HG02610 (cell line): ENCODE measurements around the gene EXOC3L1.
A peak's percentile ranks its signal among the peaks of the same experiment; 100 is the strongest.

ENCODE experiments used
- ATAC-seq: cut with Tn5 transposase; IDR thresholded peaks from one replicate; pipeline ENCODE4 v1.9.1; 2021; ENCODE audit warnings: mild to moderate bottlenecking, moderate library complexity; ENCODE audit not compliant: unreplicated experiment

EXOC3L1 gene

DNA sequence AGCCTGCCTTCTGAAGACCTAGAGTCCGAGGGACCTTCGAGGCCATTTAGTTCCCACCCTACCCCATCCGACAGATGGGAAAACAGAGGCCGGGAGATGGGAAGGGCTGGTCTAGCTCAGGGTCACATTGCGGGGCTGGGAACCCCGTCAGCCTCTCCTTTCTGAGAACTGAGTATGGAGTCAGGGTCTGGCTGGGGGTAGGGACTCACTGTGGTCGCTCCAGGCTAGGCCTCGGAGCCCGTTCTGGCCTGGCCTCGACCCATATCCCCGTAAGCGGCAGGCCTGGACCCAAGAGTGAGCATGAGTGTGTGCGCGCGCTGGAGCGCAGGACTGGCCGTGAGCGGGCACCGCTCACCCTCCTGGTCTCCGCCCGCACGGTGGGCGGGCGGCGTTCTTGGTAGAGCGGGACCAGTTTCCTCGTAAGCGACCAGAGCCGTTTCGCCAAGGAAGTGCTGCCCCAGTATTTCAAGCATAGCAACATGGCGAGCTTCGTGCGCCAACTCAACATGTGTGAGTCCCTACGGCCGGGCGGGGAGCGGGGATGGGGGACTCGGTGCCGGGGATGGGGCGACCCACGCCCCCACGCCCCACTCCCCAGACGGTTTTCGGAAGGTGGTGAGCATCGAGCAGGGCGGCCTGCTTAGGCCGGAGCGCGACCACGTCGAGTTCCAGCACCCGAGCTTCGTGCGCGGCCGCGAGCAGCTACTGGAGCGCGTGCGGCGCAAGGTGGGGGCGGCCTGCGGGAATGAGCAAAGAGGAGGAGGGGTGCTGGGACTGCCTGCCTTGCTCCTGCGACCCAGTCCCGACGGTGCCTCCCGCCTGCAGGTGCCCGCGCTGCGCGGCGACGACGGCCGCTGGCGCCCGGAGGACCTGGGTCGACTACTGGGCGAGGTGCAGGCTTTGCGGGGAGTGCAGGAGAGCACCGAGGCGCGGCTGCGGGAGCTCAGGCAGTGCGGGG, 24.5 kb downstream of the EXOC3L1 start:
- no peak for ATAC-seq

- ATAC-seq, result no peak
Observed at GRCh38 chr16:67164599-67165061, 25.3 kb downstream of the EXOC3L1 start, which contains the start of gene HSF4. HSF4 (plus strand) TSS chr16:67164745; CDS start chr16:67164812, 67 bp downstream.

GRCh38 chr16:67163999-67164558, 25.9 kb downstream of the EXOC3L1 start:
- no peak for ATAC-seq

DNA sequence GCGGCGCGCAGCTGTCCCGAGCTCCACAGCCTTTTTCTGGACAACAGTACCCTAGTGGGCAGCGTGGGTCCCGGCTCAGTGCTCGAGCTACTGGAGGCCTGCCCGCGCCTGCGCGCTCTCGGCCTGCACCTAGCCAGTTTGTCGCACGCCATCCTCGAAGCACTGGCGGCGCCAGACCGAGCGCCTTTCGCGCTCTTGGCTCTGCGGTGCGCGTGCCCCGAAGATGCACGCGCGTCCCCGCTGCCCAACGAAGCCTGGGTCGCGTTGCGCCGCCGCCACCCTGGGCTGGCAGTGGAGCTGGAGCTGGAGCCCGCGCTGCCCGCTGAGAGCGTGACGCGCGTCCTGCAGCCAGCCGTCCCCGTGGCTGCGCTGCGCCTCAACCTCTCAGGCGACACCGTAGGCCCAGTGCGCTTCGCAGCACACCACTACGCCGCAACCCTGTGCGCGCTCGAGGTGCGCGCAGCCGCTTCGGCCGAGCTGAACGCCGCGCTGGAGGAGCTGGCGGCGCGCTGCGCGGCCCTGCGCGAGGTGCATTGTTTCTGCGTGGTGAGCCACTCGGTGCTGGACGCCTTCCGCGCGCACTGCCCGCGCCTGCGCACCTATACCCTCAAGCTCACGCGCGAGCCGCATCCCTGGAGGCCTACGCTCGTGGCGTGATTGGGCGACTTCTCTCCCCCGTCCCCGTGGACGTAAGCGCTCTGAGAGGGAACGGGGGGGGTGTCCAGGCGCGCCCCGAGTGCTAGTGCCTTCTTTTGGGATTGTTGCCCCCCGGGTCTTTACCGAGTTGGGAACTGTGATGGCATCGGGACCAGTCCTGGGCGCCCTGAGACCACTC, 26.6 kb downstream of the EXOC3L1 start:
- ATAC-seq, result no peak

DNA sequence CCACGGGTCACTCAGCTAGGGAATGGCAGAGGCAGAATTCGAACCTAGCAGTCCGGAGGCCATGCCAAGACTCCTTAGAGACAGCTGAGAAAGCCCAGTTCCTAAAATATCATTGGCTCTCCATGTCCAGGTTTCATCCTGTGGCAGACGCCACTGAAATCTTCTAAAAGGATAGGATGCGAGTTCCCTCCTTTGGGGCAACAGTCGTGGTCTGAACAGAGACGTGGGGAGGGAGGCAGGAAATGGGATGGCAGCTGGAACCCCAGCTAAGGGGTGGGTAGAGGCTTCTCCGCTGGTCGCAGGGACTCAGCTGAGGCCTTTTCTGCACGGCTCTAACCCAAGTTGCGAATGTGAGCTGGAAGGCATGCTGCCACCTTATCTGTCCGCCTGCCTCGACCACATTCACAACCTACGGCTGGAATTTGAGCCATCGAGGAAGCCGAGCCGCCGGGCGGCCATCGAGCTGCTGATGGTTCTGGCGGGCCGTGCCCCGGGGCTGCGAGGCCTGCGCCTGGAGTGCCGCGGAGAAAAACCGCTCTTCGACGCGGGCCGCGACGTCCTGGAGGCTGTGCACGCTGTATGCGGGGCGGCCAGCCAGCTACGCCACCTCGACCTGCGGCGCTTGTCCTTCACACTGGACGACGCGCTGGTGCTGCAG, 27.3 kb downstream of the EXOC3L1 start:
- ATAC-seq, result no peak

GRCh38 chr16:67161595-67162058, 28.3 kb downstream of the EXOC3L1 start:
- ATAC-seq, result no peak

- ATAC-seq, result peak; percentile 36
Observed at GRCh38 chr16:67158637-67159600, 31.0 kb downstream of the EXOC3L1 start.

GRCh38 chr16:67157892-67158635, 31.9 kb downstream of the EXOC3L1 start:
- ATAC-seq, result no peak

GRCh38 chr16:67157106-67157748, 32.7 kb downstream of the EXOC3L1 start:
- no peak for ATAC-seq

DNA sequence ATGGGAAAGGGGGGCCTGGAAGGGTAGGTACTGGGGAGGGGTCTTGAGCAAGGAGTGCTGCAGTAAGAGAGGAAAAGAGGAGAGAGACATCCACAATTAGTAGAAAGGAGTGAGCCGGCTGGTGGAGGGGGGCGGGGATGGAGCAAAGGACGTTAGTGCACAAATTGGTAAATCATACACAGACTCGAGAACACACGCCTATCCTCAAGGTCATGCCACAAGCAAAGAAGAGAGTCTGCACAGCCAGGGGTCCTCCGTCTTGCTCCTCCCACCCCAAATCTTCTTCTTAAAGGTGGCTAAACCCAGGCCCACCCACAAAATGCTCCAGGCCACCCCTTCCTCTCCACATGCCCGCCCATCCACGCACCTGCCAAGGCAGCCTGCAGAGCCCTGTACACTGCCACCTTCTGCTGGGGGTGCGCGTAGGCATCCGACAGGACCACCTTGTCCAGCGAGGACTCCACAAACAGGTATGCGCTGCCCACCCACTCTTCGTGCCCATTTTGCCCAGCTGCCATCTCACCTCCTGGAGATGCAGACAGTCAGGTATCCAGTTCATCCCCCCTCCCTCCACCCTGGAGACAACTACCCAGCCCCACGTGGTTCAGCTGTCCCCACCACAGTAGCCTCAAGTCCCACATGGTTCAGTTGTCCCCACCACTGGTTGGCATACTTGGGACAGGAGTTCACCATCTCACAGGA, 33.6 kb downstream of the EXOC3L1 start:
- no peak for ATAC-seq

GRCh38 chr16:67155295-67156142, 34.4 kb downstream of the EXOC3L1 start:
- ATAC-seq, result no peak

DNA sequence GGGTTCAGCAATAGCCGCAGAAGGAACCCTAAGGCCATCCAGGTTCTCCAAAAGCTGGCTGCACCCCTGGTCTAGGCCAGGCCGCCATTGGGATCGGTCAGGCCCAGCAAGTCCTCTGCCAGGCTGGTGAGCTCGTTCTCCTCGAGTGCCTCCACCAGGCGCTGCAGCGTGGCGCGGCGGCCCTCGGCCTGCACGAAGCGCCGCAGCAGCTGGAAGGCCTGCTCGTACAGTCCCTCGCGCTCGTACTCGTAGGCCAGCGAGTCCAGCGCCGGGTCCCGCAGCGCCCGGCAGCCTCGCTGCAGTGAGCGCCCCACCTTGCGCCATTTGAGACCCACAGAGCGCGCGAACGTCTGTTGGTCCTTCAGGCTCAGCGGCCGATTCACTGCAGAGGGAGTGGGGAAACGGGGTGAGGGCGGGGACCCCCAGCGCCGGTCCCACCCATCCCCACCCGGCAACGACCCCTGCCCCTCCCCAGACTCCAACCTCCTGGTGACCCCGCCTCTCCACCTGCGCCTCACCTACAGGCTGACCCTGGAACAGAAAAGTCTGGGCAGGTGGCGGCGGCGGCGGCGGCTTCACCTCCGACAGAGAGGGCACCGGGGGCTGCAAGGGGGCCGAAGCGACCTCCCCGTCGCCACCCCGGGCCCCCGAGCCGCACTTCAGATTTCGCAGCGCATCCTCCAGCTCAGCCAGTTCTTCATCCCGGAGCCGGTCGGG, 35.2 kb downstream of the EXOC3L1 start:
- ATAC-seq, result no peak

DNA sequence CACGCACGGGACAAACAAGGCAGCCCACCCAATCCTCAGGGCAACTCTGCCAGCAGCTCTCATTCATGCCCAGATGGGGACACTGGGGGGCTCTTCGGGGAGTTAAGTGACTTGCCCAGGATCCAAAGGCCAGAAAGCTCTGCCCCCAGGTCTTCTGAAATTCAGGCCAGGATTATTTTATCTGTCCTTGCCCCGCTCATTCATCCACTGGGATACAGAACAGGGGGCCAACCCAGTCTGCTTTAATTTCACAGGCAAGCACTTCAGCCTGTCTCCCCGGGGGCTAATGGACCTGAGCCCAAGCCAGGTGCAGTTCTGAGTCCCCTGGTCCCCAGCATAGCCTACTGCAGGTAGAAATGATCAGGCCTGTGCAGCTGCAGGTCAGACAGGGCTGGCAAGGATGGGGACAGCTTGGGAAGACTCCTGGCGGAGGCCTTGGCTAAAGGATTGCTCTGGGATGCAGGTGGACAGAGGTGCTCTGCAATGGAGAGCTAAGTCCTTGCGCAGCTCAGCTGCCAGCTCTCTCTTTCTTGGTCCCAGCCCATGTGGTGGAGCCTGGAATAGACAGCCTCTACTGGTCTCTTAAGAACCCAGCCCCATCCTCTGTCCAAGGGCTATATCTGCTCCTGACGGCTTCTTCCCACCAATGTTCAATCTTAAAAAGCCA, 38.4 kb downstream of the EXOC3L1 start:
- no peak for ATAC-seq

DNA sequence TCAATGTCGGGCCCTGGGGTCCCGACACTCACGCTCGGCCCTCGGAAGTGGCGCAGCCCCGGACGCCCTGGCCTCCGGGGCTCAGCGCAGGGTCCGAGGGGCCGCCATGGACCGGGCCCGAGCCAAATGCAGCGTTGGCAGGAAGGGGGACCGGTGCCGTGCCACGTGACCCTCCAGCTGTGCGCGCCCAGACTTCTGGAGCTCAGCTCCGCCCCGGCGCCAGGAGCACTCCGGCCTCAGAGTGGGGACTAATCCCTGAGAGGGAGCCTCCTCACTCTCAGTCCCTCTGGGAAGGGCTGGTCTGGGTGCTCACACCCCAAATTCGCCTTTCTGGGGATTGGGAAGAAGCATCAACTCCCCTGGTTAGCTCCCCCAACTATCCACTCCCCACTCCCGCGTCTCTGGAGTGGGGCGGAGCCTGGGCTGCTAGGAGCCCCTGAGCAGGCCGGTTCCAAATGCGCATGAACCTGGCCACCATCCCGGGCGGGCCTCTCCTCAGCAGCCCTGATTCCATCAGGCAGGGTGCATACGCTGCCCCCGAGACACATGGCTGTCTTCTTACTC, 39.0 kb downstream of the EXOC3L1 start, which contains the start of gene B3GNT9:
Gene B3GNT9 (minus strand): TSS at position 166 of the 564 bp plus-strand sequence. CDS start 513 bp downstream, outside the sequence.
- peak; percentile 53 for ATAC-seq
